GM20431 (cell line): ENCODE measurements around the gene SLC16A13.

ENCODE experiments used
- in situ Hi-C: fragments of 300-500 bp; cut with MseI, MboI; formaldehyde crosslinking; loops from one replicate; pipeline ENCODE4 v1.15.0; 2020; ENCODE audit warnings: low sequenced_read_pairs; ENCODE audit not compliant: unreplicated experiment

Gene SLC16A13

DNA sequence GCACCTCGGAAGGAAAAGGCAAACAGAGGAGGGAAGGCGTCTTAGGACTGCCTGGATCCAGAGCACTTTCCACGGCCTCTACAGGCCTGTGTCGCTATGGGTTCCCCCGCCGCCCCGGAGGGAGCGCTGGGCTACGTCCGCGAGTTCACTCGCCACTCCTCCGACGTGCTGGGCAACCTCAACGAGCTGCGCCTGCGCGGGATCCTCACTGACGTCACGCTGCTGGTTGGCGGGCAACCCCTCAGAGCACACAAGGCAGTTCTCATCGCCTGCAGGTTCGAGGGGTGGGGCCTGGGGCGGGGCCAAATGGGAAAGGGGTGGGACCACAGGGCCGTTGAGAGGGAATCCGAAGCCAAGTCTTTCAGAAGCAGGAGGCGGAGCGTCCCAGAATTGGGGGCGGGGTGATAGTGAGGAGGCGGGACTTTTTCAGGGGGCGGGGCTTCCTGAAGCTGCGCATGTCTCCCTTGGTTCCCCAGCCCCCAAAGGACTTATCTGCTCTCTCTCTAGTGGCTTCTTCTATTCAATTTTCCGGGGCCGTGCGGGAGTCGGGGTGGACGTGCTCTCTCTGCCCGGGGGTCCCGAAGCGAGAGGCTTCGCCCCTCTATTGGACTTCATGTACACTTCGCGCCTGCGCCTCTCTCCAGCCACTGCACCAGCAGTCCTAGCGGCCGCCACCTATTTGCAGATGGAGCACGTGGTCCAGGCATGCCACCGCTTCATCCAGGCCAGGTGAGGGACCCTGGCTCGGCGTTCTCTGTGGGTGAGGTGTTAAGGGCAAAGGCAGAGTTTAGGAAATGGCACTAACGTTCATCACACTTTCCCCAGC is 12.0 kb upstream of the SLC16A13 start:
- in situ Hi-C loops = loop anchor here (25.0 kb wide), 1 partner anchor 361 kb away; the partner anchor contains the start of genes C17orf100 and MED31

DNA sequence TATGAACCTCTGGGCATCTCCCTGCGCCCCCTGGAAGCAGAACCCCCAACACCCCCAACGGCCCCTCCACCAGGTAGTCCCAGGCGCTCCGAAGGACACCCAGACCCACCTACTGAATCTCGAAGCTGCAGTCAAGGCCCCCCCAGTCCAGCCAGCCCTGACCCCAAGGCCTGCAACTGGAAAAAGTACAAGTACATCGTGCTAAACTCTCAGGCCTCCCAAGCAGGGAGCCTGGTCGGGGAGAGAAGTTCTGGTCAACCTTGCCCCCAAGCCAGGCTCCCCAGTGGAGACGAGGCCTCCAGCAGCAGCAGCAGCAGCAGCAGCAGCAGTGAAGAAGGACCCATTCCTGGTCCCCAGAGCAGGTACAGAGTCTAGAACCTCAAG is 11.4 kb upstream of the SLC16A13 start:
- in situ Hi-C loops = loop anchor here (25.0 kb wide), 1 partner anchor 362 kb away; the partner anchor contains the start of genes C17orf100 and MED31

DNA sequence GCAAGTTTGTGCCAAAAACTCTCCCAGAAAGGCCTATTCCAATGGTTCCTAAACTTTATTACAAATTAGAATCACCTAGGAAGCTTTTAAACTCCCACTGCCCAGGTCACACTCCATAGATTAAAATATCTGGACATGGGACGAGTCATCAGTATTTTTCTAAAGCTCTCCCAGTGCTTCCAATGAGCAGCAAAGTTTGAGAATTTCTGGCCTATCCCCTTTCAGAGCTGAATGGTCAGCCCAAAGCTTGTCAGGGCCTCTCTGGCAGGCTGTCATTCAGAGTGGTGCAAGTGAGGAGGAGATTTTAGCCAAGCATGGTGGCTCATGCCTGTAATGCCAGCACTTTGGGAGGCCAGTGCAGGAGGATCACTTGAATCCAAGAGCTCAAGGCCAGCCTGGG is 10.6 kb upstream of the SLC16A13 start:
- in situ Hi-C loops = loop anchor here (25.0 kb wide), 1 partner anchor 562 kb away; the partner anchor contains the start of genes CD68, MPDU1 and SOX15

DNA sequence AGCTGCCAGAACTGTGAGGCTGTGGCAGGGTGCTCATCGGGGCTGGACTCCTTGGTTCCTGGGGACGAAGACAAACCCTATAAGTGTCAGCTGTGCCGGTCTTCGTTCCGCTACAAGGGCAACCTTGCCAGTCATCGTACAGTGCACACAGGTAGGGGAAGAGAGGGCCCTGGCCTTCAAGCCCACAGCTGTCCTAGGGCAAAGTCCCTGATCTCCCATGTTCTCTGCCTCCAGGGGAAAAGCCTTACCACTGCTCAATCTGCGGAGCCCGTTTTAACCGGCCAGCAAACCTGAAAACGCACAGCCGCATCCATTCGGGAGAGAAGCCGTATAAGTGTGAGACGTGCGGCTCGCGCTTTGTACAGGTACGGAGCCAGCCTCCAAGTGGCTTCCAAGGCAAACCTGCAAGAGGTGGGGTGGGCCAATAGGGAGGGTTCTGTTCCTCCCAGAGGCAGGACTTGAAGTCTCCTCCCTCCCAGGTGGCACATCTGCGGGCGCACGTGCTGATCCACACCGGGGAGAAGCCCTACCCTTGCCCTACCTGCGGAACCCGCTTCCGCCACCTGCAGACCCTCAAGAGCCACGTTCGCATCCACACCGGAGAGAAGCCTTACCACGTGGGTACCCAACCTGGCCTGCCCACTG is 9.2 kb upstream of the SLC16A13 start:
- in situ Hi-C loops = loop anchor here (25.0 kb wide), 1 partner anchor 561 kb away; the partner anchor contains the start of genes CD68, MPDU1 and SOX15

DNA sequence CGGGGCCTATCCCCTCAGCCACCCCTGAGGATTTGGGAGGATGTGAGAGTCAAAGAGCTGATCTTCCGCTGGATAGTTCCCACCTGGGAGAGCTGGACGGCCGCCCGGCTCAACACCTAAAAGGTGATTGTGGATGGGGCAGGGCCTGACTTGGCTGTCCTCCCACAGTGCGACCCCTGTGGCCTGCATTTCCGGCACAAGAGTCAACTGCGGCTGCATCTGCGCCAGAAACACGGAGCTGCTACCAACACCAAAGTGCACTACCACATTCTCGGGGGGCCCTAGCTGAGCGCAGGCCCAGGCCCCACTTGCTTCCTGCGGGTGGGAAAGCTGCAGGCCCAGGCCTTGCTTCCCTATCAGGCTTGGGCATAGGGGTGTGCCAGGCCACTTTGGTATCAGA is 8.5 kb upstream of the SLC16A13 start:
- in situ Hi-C loops = loop anchor here (25.0 kb wide), 1 partner anchor 560 kb away; the partner anchor contains the start of genes CD68, MPDU1 and SOX15

DNA sequence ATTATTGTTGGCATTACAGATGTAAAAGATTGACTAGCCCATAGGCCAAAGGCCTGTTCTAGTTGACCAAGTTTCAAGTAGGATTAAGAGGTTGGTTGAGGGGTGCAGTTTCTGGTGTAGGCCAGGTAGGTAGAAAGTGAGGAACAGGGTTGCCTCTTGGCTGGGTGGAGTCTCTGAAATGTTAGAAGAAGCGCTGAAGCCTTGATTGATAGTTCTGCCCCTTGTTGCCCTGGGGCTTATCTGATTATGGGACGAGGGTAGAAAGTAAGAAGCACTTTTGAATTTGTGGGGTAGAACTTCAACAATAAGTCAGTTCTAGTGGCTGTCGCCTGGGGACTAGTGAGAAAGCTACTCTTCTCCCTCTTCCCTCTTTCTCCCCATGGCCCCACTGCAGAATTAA is 6.7 kb upstream of the SLC16A13 start:
- in situ Hi-C loops = loop anchor here (25.0 kb wide), 1 partner anchor 558 kb away; the partner anchor contains the start of genes CD68, MPDU1 and SOX15

GRCh38 chr17:7029659-7030058 is 6.2 kb upstream of the SLC16A13 start:
- in situ Hi-C loops = loop anchor here (25.0 kb wide), 1 partner anchor 558 kb away; the partner anchor contains the start of genes CD68, MPDU1 and SOX15

DNA sequence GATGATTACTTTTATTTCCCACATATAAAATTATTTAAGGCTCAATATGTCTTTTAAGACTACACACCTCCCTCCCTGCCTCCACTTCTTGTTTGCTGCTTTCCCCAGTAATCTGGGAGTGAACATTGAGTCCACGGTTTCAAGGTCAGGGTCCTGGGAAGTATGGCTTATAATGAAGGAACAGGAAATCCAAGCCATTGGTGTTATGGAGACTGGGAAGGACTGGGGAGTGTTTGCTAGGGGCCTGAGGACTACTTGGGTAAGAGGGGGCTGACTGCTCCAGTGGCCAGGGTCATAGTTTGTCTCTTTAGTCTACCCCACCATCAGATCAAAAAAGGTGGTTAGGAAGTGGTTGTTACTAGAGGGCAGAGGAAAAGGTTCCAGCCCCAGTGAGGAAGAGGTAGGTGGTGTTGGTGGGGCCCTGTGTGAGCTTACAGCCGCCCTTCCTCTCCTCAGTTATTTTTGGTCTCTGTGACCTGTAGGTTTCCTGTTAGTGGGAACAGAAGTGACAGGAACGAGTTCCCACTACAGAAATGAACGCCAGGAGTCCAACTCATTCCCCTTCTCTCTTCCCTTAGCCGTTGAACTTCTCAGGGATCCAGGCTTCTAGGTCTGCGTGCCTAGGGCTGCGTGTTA is 742 bp upstream of the SLC16A13 start:
- in situ Hi-C loops = loop anchor here (25.0 kb wide), 1 partner anchor 552 kb away; the partner anchor contains the start of genes CD68, MPDU1 and SOX15

DNA sequence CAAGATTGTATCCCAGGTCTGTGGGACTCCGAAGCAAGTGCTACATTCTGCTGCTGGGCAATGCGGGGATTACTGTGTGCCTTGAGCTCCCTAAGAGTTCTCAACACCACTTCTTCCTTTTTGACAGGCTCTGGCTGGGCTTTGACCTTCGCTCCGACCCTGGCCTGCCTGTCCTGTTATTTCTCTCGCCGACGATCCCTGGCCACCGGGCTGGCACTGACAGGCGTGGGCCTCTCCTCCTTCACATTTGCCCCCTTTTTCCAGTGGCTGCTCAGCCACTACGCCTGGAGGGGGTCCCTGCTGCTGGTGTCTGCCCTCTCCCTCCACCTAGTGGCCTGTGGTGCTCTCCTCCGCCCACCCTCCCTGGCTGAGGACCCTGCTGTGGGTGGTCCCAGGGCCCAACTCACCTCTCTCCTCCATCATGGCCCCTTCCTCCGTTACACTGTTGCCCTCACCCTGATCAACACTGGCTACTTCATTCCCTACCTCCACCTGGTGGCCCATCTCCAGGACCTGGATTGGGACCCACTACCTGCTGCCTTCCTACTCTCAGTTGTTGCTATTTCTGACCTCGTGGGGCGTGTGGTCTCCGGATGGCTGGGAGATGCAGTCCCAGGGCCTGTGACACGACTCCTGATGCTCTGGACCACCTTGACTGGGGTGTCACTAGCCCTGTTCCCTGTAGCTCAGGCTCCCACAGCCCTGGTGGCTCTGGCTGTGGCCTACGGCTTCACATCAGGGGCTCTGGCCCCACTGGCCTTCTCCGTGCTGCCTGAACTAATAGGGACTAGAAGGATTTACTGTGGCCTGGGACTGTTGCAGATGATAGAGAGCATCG is 2.4 kb downstream of the SLC16A13 start:
- in situ Hi-C loops = loop anchor here (25.0 kb wide), 1 partner anchor 549 kb away; the partner anchor contains the start of genes CD68, MPDU1 and SOX15

DNA sequence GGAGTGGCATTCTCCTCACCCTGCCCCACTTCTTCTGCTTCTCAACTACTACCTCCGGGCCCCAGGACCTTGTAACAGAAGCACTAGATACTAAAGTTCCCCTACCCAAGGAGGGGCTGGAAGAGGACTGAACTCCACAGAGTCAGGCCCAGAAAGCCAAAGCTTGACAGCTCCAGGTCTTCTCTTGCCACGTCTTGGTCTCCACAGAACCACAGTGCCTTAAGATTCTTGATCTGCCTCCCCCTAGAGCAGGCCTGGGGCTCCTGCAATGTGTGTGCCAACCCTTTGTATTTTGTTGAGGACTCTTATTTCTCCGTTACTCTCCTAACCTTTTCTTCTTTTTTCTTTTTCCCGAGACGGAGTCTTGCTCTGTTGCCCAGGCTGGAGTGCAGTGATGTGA is 4.0 kb downstream of the SLC16A13 start:
- in situ Hi-C loops = loop anchor here (25.0 kb wide), 1 partner anchor 547 kb away; the partner anchor contains the start of genes CD68, MPDU1 and SOX15

GRCh38 chr17:7041607-7042500 is 6.0 kb downstream of the SLC16A13 start:
- in situ Hi-C loops = loop anchor here (25.0 kb wide), 1 partner anchor 545 kb away; the partner anchor contains the start of genes CD68, MPDU1 and SOX15

DNA sequence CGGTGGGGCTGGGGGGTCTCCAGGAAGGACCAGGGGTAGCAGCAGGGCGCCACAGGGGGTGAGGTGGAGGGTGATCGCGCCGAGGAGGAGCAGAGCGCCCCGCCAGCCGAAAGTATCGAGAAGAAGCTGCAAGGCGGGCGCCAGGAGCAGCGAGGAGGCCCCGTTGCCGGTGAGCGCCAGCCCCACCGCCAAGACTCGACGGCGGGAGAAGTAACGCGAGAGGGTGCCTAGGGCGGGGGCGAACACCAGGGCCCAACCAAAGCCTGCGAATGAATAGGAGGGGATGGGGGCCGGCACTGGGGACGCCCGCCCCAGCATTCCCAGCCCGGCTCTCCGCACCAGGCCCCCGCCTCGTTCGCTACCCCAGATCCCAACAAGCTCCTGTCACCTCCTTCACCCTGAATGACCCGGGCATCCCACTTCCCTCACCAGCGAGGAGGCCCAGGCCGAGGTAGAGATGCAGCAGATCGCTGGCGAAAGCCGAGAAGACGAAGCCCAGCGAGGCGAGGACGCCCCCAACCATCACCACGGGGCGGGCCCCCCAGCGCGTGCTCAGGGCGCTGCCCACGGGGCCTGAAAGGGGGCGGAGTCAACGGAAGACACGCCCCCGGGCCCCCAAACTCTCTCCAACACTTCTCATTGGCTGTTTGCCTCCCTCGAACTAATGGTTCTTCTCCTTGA is 6.8 kb downstream of the SLC16A13 start:
- in situ Hi-C loops = loop anchor here (25.0 kb wide), 1 partner anchor 545 kb away; the partner anchor contains the start of genes CD68, MPDU1 and SOX15

- in situ Hi-C loops = loop anchor here (25.0 kb wide), 1 partner anchor 544 kb away; the partner anchor contains the start of genes CD68, MPDU1 and SOX15
Measured at GRCh38 chr17:7043182-7043496, 7.3 kb downstream of the SLC16A13 start.

- in situ Hi-C loops = loop anchor here (25.0 kb wide), 1 partner anchor 544 kb away; the partner anchor contains the start of genes CD68, MPDU1 and SOX15
Measured at GRCh38 chr17:7043497-7044198, 7.8 kb downstream of the SLC16A13 start, which contains the start of gene SLC16A11. SLC16A11 (minus strand) TSS chr17:7044092; CDS start chr17:7043513, 579 bp downstream.

- in situ Hi-C loops = loop anchor here (25.0 kb wide), 1 partner anchor 542 kb away; the partner anchor contains the start of genes CD68, MPDU1 and SOX15
Measured at GRCh38 chr17:7045492-7046126, 9.8 kb downstream of the SLC16A13 start.

- in situ Hi-C loops = loop anchor here (25.0 kb wide), 1 partner anchor 541 kb away; the partner anchor contains the start of genes CD68, MPDU1 and SOX15
Measured at GRCh38 chr17:7046127-7046724, 10.4 kb downstream of the SLC16A13 start.
